ENCODE results near the gene RASA3. TPM values are rescaled to one million over a fixed set of nuclear protein-coding genes. Genes with fewer than 3 reads are reported as not detected.
"Not testable (repeated sequence)": the region's sequence is repeated elsewhere in the genome, so short reads cannot be mapped to it uniquely, and the experiment has no call there.

Gene RASA3
- total and polyA plus RNA-seq, 11 donors, result 4.8 to 24.2 (median 9.7) TPM

DNA sequence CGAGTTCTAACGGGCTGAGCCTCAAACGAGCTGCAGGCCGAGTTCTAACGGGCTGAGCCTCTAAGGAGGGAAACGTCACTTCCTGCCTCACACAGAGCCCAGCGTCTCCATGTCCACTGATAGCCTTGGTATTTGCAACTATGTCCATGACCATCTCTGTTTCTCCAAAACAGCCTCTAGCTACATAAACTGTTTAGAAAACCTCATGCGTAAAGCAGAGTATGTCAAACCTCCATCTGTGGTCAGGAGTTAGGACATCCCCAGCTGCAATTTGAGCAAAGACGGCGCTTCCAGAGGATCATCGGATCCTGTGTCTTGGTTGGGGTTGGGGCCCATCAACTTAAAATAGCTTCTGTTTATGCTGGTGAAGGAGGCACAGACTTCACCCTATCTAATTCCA is 20.8 kb downstream of the RASA3 start:
- H3K27ac ChIP-seq, result peak overlapping the region in 1 of 12 donors; percentile 55
- 66 to 73% (median 70%) methylated on average over 10 to 11 of the region's 11 CpGs for WGBS, 4 donors

DNA sequence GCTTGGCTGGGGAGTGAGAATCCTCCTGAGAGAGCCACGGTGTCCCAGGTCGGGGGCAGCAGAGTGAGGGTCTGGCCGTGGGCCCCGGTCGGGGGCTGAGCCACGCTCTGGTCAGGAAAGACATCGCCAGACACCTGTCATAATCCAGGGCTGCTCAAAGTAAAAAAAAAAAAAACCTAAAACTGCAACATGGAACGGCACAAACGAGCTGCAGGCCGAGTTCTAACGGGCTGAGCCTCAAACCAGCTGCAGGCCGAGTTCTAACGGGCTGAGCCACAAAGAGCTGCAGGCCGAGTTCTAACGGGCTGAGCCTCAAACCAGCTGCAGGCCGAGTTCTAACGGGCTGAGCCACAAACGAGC is 21.6 kb downstream of the RASA3 start:
- H3K4me1 ChIP-seq, result peaks cover 0 to 69% (median 17%) of the 10 kb centered on the region in 12 donors
- peaks cover 0 to 16% (median 0%) of the 10 kb centered on the region in 9 donors for H3K36me3 ChIP-seq
- H3K4me3 ChIP-seq, result peak overlapping the region in 1 of 12 donors; percentile 28
- WGBS, 4 donors, result 65 to 71% (median 67%) methylated on average over 14 to 18 of the region's 18 CpGs
- ATAC-seq; DNase-seq; H3K27me3 ChIP-seq; H3K9me3 ChIP-seq; intact Hi-C loops (cut with DNase I): not testable (repeated sequence)
- peak overlapping the region in 1 of 12 donors; percentile 71 for H3K27ac ChIP-seq

More for the DNA sequence above, 20.8 kb downstream of the RASA3 start:
- no peaks in the 10 kb centered on the region for H3K9me3 ChIP-seq
- no peak for TF ChIP-seq POLR2A (IDR thresholded peaks at IDR 0.05)
- TF ChIP-seq, protein P1, sequence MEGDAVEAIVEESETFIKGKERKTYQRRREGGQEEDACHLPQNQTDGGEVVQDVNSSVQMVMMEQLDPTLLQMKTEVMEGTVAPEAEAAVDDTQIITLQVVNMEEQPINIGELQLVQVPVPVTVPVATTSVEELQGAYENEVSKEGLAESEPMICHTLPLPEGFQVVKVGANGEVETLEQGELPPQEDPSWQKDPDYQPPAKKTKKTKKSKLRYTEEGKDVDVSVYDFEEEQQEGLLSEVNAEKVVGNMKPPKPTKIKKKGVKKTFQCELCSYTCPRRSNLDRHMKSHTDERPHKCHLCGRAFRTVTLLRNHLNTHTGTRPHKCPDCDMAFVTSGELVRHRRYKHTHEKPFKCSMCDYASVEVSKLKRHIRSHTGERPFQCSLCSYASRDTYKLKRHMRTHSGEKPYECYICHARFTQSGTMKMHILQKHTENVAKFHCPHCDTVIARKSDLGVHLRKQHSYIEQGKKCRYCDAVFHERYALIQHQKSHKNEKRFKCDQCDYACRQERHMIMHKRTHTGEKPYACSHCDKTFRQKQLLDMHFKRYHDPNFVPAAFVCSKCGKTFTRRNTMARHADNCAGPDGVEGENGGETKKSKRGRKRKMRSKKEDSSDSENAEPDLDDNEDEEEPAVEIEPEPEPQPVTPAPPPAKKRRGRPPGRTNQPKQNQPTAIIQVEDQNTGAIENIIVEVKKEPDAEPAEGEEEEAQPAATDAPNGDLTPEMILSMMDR (IDR thresholded peaks at IDR 0.05), result no peak
- ATAC-seq, result no peak
- DNase-seq, result peak in 1 of 5 donors; percentile 24
- no peaks in the 10 kb centered on the region for H3K27me3 ChIP-seq
- intact Hi-C loops (cut with DNase I), result no loop called here
- peaks cover 0 to 69% (median 17%) of the 10 kb centered on the region in 12 donors for H3K4me1 ChIP-seq
- peaks cover 0 to 14% (median 0%) of the 10 kb centered on the region in 9 donors for H3K36me3 ChIP-seq
- no peak overlapping the region for H3K4me3 ChIP-seq

DNA sequence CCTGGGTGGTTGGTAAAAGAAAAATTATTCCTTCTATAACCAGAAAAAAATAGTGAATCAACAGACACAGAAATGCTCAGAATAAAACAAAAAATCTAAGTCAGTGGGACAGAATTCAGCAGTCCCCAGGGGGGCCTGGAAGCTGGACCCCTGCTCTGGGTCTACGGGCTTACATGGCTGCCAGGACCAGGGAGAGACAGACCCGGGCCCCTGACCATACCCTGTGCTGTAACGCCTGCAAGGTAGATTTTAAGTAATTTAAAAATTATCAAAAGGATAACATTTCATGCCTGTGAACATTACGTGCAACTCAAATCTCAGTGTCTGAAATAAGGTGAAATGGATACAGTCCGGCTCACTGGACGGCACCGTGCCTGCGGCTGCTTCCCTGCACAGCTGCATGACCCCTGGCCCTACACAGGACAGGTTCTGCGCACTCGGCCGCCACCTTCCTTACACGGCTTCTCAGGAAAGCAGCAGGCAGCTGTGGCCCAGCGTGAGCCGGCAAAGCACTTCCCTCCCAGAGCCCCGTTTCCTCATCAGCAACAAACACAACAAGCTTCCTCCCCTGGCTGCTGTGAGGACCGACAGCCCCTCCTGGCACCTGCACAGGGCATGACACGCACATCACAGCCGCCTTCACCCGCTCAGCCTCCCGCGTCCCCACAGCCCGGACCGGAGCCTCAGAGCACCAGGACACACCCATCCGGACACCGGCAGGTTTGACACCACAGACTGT is 22.2 kb downstream of the RASA3 start:
- H3K9me3 ChIP-seq, result no peaks in the 10 kb centered on the region
- H3K4me3 ChIP-seq, result peak overlapping the region in 1 of 12 donors; percentile 28
- H3K4me1 ChIP-seq, result peaks cover 0 to 69% (median 16%) of the 10 kb centered on the region in 12 donors
- peak in 2 of 4 donors; percentile 22 to 60 for ATAC-seq
- no peaks in the 10 kb centered on the region for H3K27me3 ChIP-seq
- intact Hi-C loops (cut with DNase I), result no loop called here
- TF ChIP-seq, protein P1 (IDR thresholded peaks at IDR 0.05), result peak in 1 of 12 donors; percentile 20
- no peak for TF ChIP-seq POLR2A (IDR thresholded peaks at IDR 0.05)
- peak in 2 of 5 donors; percentile 48 to 72 for DNase-seq
- WGBS, 4 donors, result 62 to 71% (median 66%) methylated on average over 25 of the region's 25 CpGs
- peaks cover 0 to 17% (median 0%) of the 10 kb centered on the region in 9 donors for H3K36me3 ChIP-seq
- H3K27ac ChIP-seq, result peak overlapping the region in 2 of 12 donors; percentile 5 to 71

DNA sequence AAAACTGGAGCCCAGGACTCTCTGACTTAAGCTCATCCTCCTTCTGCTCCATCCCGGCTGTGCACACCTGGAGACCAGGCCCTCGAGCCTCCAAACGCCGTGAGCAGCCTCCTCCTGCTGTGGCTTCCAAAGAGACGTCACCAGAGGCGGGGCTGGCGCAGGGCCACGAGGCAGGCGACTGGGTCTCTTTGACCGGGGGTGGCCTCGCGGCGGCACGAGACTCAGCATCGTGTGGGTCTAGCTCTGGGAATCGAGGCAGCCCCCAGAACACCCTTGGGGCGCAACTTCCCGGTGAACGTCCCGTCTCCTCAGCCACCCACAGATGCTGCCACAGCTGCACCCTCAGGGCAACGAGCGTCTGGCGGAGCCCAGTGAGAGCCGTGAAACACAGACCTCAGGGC is 22.8 kb downstream of the RASA3 start:
- ATAC-seq (no peak), DNase-seq (peak in 2 of 5 donors; percentile 34 to 72)
- intact Hi-C loops (cut with DNase I), result no loop called here
- peaks cover 0 to 17% (median 0%) of the 10 kb centered on the region in 9 donors for H3K36me3 ChIP-seq
- 51 to 89% (median 76%) methylated on average over 17 to 24 of the region's 24 CpGs for WGBS, 4 donors
- H3K4me1 ChIP-seq, result peaks cover 0 to 64% (median 15%) of the 10 kb centered on the region in 12 donors
- no peaks in the 10 kb centered on the region for H3K9me3 ChIP-seq
- TF ChIP-seq, protein P1 (IDR thresholded peaks at IDR 0.05), result no peak
- no peak for TF ChIP-seq POLR2A (IDR thresholded peaks at IDR 0.05)
- no peaks in the 10 kb centered on the region for H3K27me3 ChIP-seq
- peak overlapping the region in 1 of 12 donors; percentile 28 for H3K4me3 ChIP-seq
- H3K27ac ChIP-seq, result peak overlapping the region in 1 of 12 donors; percentile 71
